Measurements from ENCODE around the gene MCU. TPM values are rescaled to one million over a fixed set of nuclear protein-coding genes. Genes with fewer than 3 reads are reported as not detected.

MCU gene
- total and polyA plus RNA-seq, 2 of the 8 experiments (the other 6 are each of a cell fraction or from before 2014, with no cell fraction given) = 51.6 to 62.2 TPM

DNA sequence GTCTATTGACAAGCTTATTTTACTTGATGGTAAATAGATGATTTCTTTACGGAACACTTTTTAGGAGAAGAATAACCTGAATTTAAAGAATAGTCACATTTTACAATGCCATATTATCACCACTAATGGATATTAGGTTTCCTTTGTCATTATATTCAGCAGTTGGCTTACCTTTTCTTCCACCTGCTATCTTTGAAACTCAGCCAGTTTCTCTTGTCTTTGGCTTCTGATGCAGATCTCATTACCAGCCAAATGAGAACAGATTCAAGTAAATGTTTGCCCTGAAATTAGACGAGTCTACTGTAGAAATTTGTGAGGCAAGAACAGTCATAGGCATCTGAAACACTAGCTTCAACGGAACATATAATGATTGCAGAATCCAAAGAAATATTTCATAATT lies 116.1 kb downstream of the MCU start:
- H3K4me2 ChIP-seq (ENCODE audit: insufficient read depth in 1 of 2, low read depth in 2 of 2, low read length in 2 of 2) = no peak overlapping the region
- ChIA-PET POLR2A (ENCODE audit: partially characterized antibody) (interaction anchor here (1.7 kb wide), 1 partner anchor 10 kb away, joined by 5 read pairs; no protein-coding TSS in a partner anchor), CTCF (ENCODE audit: partially characterized antibody) (interaction anchor here (0.6 kb wide), 1 partner anchor 16 kb away, joined by 4 read pairs; no protein-coding TSS in a partner anchor)
- H2BK15ac ChIP-seq (ENCODE audit: low read length) = no peak overlapping the region
- no peak overlapping the region for H3K14ac ChIP-seq (ENCODE audit: insufficient read length)
- H3K4me1 ChIP-seq (replicated peaks in 1 of 4; ENCODE audit: control insufficient read depth in 3 of 4, insufficient read depth in 4 of 4, low read length in 3 of 4) = peaks cover 0 to 11% (median 2%) of the 10 kb centered on the region in 4 experiments; a peak in 2 of 7 replicates
- no peaks in the 10 kb centered on the region for H3K36me3 ChIP-seq (ENCODE audit: control insufficient read depth in 2 of 4, insufficient read depth in 4 of 4, low read length in 3 of 4)
- no peak overlapping the region for H2AK5ac ChIP-seq (ENCODE audit: low read depth, low read length)
- no peaks in the 10 kb centered on the region for H3K79me1 ChIP-seq (ENCODE audit: low read depth, low read length)
- no peaks in the 10 kb centered on the region for H3K27me3 ChIP-seq (replicated peaks in 1 of 4; ENCODE audit: control insufficient read depth in 3 of 4, extremely low read depth in 1 of 4, insufficient read depth in 3 of 4, low read length in 3 of 4)
- peaks cover 0 to 13% of the 10 kb centered on the region in 2 experiments; a peak in 2 of 4 replicates for H3K79me2 ChIP-seq (ENCODE audit: control insufficient read depth in 1 of 2, insufficient read depth in 2 of 2, low read length in 2 of 2)
- H2BK12ac ChIP-seq (ENCODE audit: low read depth, low read length) = no peak overlapping the region
- H4K8ac ChIP-seq (ENCODE audit: extremely low read depth, insufficient read depth, low read length) = no peak overlapping the region
- H3K18ac ChIP-seq (ENCODE audit: extremely low read depth, low read length) = no peak overlapping the region
- H2BK20ac ChIP-seq (ENCODE audit: low read length) = no peak overlapping the region
- no peak overlapping the region for H3K23ac ChIP-seq (ENCODE audit: insufficient read length)
- no peak overlapping the region for H2BK5ac ChIP-seq (ENCODE audit: low read depth, low read length)
- no peak overlapping the region for H3K4ac ChIP-seq (replicated peaks; ENCODE audit: insufficient read length, low read depth, low read length)
- H4K91ac ChIP-seq (replicated peaks; ENCODE audit: insufficient read length, low read length) = no peak overlapping the region
- FAIRE-seq (no peak), DNase-seq (ENCODE audit: low read depth in 1 of 2, low spot score in 2 of 2) (no peak)
- no peaks in the 10 kb centered on the region for H3K23me2 ChIP-seq (ENCODE audit: low read depth, low read length)
- no peak overlapping the region for H3K9ac ChIP-seq (replicated peaks in 1 of 4; ENCODE audit: extremely low read depth in 1 of 4, low read depth in 3 of 4, low read length in 3 of 4)
- H3K56ac ChIP-seq (replicated peaks; ENCODE audit: insufficient read length, low read depth, low read length) = no peak overlapping the region
- H2AFZ ChIP-seq (ENCODE audit: low read length) = no peak overlapping the region
- 93% methylated on average over 3 of the region's 3 CpGs; no CpG with 5 or more reads in 1 of the 2 experiments for WGBS, 2 experiments (ENCODE audit: extremely low coverage in 1 of 2, insufficient coverage in 1 of 2, insufficient read length in 1 of 2, insufficient replicate concordance in 2 of 2, low coverage in 1 of 2, low lambda C conversion rate in 2 of 2, missing lambda C conversion rate in 1 of 2)
- H2BK120ac ChIP-seq (replicated peaks; ENCODE audit: low read depth, low read length) = no peak overlapping the region
- no peak overlapping the region for H4K5ac ChIP-seq (ENCODE audit: insufficient read length, low read depth, low read length)
- H3K9me3 ChIP-seq (ENCODE audit: insufficient read depth in 2 of 2, low read depth in 1 of 2, low read length in 1 of 2) = no peaks in the 10 kb centered on the region
- no peak overlapping the region for H3K27ac ChIP-seq (ENCODE audit: low read depth, low read length)
- H3K4me3 ChIP-seq (ENCODE audit: extremely low read depth in 1 of 4, insufficient read depth in 2 of 4, low read depth in 3 of 4, low read length in 4 of 4) = no peak overlapping the region
- peaks cover 0 to 2% of the 10 kb centered on the region in 2 experiments for H4K20me1 ChIP-seq (replicated peaks in 1 of 2; ENCODE audit: control insufficient read depth in 1 of 2, insufficient read depth in 2 of 2, low read length in 2 of 2)
- TF ChIP-seq BACH1 (IDR thresholded peaks at IDR 0.05; ENCODE audit: low read length) = no peak
